ENCODE data around the gene RMDN2.
"Not testable (repeated sequence)": the region's sequence is repeated elsewhere in the genome, so short reads cannot be mapped to it uniquely, and the experiment has no call there.

The RMDN2 gene

GRCh38 chr2:37932873-37933272, 7.8 kb downstream of the RMDN2 start:
- not testable (repeated sequence) for DNase-seq (ENCODE audit: low spot score)

DNA sequence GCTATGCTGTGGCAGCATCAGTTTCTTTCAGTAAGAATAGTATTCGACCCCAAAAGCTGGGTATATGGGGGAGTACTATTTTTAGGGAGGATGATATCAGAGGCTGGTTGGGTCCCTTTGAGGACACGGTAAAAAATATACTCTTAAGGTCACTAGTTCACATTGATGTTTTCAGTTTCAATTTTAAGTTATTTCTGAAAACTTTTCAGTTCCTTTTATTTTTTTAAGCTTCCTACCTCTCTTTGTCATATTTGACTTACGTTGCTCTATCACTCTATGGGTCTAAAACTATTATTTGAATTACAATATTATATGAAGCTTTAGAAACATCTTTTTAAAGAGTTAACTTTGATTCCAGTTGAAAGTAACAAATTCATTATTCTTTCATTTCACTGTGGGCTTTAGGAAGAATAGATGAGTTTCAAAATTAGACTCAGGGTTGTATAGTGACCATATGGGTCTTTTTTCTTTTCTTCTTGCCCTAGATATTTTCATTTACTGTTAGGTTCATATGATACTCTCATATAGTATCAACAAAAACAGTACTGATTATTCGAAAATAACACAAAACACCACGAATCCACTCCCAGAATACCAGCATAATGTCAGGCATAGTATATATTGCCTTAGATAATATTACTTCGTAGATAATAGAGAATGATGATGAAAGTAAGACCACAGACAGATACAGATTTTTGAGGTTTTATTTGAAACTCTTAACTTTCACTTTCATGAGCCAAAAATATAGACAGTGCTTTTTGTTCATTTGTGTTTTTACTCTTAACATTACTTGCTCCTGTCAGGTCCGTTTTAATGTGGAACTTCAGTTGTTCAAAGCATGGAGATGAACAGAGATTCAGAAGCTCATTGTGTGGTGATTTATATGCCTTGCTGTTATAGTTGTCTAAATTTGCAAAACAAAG, 9.8 kb downstream of the RMDN2 start:
- DNase-seq (ENCODE audit: low spot score): no peak

DNA sequence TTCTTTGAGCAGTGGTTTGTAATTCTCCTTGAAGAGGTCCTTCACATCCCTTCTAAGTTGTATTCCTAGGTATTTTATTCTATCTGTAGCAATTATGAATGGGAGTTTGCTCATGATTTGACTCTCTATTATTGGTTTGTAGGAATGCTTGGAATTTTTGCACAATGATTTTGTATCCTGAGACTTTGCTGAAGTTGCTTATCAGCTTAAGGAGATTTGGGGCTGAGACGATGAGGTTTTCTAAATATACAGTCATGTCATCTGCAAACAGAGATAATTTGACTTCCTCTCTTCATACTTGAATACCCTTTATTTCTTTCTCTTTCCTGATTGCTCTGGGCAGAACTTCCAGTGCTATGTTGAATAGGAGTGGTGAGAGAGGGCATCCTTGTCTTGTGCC, 12.5 kb downstream of the RMDN2 start:
- not testable (repeated sequence) for DNase-seq (ENCODE audit: low spot score)

DNA sequence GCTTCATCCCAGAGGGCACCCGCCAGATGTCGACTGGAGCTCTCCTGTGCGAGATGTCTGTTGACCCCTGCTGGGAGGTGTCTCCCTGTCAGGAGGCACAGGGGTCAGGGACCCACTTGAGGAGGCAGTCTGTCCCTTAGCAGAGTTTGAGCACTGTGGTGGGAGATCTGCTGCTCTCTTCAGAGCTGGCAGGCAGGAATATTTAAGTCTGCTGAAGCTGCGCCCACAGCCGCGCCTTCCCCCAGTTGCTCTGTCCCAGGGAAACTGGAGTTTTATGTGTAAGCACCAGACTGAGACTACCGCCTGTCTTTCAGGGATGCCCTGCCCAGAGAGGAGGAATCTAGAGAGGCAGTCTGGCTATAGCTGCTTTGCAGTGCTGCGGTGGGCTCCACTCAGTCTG, 16.2 kb downstream of the RMDN2 start:
- not testable (repeated sequence) for DNase-seq (ENCODE audit: low spot score)

- no peak for DNase-seq (ENCODE audit: low spot score)
Observed at GRCh38 chr2:37944268-37944667, 19.2 kb downstream of the RMDN2 start.

GRCh38 chr2:37947306-37947705, 22.2 kb downstream of the RMDN2 start:
- DNase-seq (ENCODE audit: low spot score): no peak

DNA sequence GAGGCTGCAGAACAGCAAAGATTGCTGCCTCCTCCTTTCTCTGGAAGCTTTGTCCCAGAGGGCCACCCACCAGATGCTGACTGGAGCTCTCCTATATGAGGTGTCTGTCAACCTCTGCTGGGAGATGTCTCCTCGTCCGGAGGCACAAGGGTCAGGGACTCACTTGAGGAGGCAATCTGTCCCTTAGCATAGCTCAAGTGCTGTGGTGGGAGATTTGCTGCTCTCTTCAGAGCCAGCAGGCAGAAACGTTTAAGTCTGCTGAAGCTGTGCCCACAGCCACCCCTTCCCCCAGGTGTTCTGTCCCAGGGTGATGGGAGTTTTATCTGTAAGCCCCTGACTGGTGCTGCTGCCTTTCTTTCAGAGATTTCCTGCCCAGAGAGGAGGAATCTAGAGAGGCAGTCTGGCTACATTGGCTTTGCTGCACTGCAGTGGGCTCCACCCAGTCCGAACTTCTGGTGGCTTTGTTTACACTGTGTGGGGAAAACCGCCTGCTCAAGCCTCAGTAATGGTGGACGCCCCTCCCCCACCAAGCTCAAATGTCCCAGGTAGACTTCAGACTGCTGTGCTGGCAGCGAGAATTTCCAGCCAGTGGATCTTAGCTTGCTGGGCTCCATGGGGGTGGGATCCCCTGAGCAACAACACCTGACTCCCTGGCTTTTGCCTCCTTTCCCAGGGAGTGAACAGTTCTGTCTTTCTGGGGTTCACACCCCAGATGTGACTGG, 37.1 kb downstream of the RMDN2 start:
- DNase-seq (ENCODE audit: low spot score): not testable (repeated sequence)

- not testable (repeated sequence) for DNase-seq (ENCODE audit: low spot score)
Observed at GRCh38 chr2:37962740-37963121, 37.6 kb downstream of the RMDN2 start.

GRCh38 chr2:37963901-37964300, 38.8 kb downstream of the RMDN2 start:
- DNase-seq (ENCODE audit: low spot score): not testable (repeated sequence)

DNA sequence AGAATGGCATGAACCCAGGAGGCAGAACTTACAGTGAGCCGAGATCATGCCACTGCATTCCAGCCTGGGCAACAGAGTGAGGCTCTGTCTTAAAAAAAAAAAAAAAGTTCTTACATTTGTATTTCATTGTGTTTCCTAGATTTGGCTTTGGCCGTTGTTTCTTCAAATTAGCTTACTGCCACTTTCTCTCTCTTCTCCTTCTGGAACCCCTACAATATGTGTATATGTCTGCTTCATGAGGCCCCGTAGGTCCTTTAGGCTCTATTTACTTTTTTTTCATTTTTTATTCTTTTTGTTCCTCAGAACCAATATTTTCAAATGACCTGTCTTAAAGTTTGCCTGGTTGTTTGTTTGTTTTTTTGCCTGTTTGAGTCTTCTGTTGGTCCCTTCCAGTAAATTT, 41.2 kb downstream of the RMDN2 start:
- DNase-seq (ENCODE audit: low spot score): no peak

- DNase-seq (ENCODE audit: low spot score): no peak
Observed at GRCh38 chr2:37969731-37970130, 44.6 kb downstream of the RMDN2 start.

DNA sequence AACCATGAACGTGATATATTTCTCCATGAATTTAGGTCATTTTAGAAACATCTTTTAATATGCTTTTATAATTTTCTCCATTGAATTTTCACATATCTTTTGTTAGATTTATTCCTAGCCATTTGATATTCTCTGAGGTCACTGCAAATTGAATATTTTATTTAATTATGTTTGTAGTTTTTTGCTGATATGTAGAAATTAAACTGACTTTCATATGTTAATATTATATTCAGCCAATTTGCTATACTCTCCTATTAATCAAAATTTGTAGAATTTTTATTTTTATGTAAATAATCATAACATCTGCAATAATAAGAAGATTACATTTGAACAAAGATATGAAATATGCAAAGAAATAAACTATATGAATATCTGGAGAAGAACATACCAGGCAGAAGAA, 46.9 kb downstream of the RMDN2 start:
- DNase-seq (ENCODE audit: low spot score): no peak

DNA sequence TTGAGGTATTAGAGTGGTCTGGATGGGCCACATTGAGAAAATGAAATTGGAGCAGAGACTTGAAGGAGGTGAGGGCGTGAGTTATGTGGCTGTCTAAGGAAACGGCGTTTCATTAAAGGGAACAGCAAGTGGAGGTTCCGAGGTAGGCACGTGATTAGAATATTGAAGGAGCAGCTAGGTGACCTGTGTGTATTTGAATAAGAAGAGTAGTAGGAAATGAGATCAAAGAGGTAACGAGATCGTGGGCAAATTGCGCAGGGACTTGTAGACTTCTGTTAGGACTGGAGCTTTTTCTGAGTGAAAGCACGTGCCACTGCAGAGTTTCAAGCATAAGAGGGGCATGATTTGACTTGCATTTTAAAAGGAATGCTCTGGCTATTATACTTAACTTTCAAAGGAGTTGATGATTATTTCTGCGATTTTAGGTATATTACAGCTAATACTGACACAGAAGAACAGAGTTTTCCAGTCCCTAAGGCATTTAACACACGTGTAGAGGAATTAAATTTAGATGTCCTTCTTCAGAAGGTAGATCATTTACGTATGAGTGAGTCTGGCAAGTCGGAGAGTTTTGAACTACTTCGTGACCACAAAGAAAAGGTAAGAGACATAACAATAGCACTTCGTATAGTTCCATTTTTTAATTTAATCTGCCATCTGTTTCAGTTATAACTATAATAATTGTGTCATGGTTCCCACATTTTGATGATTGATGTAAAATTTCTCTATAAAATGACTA, 48.7 kb downstream of the RMDN2 start:
- no peak for DNase-seq (ENCODE audit: low spot score)

- DNase-seq (ENCODE audit: low spot score): no peak
Observed at GRCh38 chr2:37975808-37976207, 50.7 kb downstream of the RMDN2 start.

- DNase-seq (ENCODE audit: low spot score): no peak
Observed at GRCh38 chr2:37976411-37976810, 51.3 kb downstream of the RMDN2 start.

- peak; percentile 12 for DNase-seq (ENCODE audit: low spot score)
Observed at GRCh38 chr2:37982147-37982582, 57.1 kb downstream of the RMDN2 start.

- no peak for DNase-seq (ENCODE audit: low spot score)
Observed at GRCh38 chr2:37982847-37983246, 57.8 kb downstream of the RMDN2 start.

DNA sequence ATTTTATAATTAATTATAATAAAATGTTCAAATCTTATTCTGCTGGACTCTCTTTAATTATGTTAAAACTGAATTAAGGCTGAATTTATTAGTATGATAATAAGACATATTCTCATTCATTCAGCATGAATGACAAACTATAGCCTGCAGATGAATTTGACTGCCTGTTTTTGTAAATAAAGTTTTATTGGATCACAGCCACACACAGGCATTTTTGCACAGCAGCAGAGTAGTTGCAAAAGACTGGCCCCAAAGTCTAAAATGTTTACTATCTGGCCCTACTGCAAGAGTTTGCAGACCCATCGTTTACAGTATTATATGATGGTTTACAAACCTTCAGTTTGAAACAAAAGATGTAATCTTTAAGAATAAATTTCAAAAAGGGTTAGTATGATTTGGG, 58.6 kb downstream of the RMDN2 start:
- DNase-seq (ENCODE audit: low spot score): no peak

DNA sequence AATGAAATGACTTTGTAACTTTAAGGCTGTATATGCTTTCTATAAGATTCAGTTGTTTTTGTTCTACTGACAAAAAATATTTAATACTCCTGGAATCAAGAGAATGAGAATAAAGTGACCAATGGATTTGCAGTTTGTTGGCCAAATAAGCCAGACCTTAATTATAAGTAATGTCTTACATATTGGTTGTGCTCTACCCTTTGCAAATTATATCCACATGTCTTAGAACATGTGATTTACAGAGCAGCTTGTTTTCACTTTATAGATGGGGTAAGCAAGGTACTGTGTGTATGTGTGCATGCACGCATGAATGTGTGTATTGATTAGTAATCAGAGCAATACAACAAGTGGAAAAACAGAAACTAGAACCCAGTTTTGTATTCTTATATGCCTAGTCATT, 59.1 kb downstream of the RMDN2 start:
- DNase-seq (ENCODE audit: low spot score): no peak

DNA sequence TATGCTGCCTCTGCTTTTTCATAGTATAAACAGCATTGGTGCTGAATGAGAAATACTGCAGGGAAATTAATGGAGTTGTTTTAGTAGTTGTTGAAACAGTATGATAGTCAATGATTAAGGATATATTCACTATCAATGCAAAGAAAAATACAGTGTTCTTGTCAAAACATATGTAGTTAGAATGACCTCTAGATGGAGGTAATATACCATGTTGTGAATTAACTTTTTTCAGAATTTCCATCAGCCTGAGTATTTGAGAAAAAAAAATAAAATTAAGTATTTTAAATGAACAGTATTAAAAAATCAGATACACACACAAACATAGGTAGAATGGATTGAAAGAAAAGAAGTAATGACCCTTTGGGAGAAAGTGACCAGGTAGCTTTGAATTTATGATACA, 59.5 kb downstream of the RMDN2 start:
- no peak for DNase-seq (ENCODE audit: low spot score)

DNA sequence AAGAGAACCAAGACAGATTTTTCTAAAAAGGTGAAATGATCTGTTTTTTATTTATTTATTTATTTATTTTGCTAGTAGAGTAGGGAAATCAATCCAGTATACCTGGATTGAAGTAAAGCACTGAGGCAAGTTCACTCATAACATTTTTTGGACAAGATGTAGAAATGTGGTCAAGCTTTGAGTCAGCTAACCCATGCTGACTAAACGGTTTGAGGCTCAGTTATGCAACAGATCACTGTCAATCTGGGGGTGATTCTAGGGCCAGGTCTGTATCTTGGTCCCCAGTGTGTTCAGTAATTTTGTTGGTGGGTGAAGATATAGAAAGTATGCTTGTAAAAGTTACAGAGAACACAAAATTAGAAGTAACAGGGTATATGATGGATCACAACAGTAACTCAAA, 60.2 kb downstream of the RMDN2 start:
- no peak for DNase-seq (ENCODE audit: low spot score)

DNA sequence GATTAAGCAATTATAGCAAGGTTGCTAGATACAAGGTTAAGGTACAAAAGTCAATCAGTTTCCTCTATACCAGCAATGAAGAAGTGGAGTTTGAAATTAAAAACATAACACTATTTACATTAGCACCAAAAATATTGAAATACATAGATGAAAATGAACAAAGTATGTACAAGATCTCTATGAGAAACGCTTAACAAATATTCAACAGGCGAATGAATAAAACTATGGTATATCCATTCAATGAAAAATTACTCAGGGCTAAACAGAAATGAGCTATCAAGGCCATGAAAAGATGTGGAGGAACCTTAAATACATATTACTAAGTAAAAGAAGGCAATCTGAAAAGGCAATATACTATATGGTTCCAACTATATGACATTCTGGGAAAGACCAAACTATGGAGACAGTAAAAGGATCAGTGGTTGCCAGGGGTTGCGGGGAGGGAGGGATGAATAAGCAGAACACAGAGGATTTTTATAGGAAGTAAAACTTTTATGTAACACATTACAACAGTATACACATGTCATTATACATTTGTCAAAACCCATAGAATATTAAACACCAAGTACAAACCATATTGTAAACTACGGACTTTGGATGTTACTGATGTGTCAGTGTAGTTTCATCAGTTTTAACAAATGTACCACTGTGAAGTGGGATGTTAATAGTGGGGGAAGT, 62.1 kb downstream of the RMDN2 start:
- DNase-seq (ENCODE audit: low spot score): no peak

All from COLO829 (cell line).